Cardiac fibroblast (primary cell): Measurements from ENCODE around the gene CCSER1.

ENCODE experiments used
- DNase-seq, 2 donors: peaks; one replicate each; pipeline versions ENCODE4 v3.0.0 to v3.0.0-alpha.2; 2010; ENCODE audit warnings: low read depth in 2 of 2
- H3K4me3 ChIP-seq, 2 donors: replicated peaks in 1 of 2; 1 replicate in 1 of 2; 2 replicates in 1 of 2; pipeline ENCODE4 v1.5.1; 2011; ENCODE audit warnings: low read depth in 2 of 2, low read length in 2 of 2, mild to moderate bottlenecking in 2 of 2, moderate library complexity in 1 of 2
- CTCF ChIP-seq: IDR thresholded peaks from one replicate; pipeline ENCODE4 v1.5.1; 2011; ENCODE audit warnings: low read depth, mild to moderate bottlenecking, low read length, inconsistent platforms

Gene CCSER1

GRCh38 chr4:90421161-90421560, 294.0 kb downstream of the CCSER1 start:
- no peak for DNase-seq
- no peak overlapping the region for H3K4me3 ChIP-seq
- TF ChIP-seq CTCF = no peak

- DNase-seq = peak in 1 of 2 donors; percentile 1
- TF ChIP-seq CTCF = no peak
- H3K4me3 ChIP-seq = no peak overlapping the region
Observed at GRCh38 chr4:90425893-90426292, 298.7 kb downstream of the CCSER1 start.

- no peak for TF ChIP-seq CTCF
- no peak overlapping the region for H3K4me3 ChIP-seq
- no peak for DNase-seq
Observed at GRCh38 chr4:90438522-90438921, 311.3 kb downstream of the CCSER1 start.

GRCh38 chr4:90441770-90442169, 314.6 kb downstream of the CCSER1 start:
- TF ChIP-seq CTCF = no peak
- H3K4me3 ChIP-seq = no peak overlapping the region
- DNase-seq = no peak

- no peak for TF ChIP-seq CTCF
- no peak overlapping the region for H3K4me3 ChIP-seq
- no peak for DNase-seq
Observed at GRCh38 chr4:90442619-90443018, 315.4 kb downstream of the CCSER1 start.

DNA sequence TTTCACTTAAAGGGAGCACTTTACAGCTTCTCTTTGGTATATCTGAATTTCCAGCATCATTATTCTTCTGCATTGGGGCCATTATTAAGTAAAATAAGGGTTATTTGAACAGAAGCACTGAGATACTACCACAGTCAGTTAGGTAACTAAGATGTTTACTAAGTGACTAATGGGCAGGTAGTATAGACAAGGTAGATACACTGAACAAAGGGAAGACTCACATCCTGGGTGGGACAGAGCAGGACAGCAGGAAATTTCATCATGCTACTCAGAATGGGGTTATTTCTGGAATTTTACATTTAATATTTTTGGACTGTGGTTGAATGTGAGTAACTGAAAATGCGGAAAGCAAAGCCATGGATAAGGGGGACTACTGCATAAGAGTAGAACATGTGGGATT, 316.0 kb downstream of the CCSER1 start:
- no peak for TF ChIP-seq CTCF
- no peak overlapping the region for H3K4me3 ChIP-seq
- DNase-seq = no peak

- H3K4me3 ChIP-seq = no peak overlapping the region
- no peak for TF ChIP-seq CTCF
- DNase-seq = no peak
Observed at GRCh38 chr4:90444904-90445303, 317.7 kb downstream of the CCSER1 start.
